Activated T-cell treated with anti-CD3 and anti-CD28 coated beads, Interleukin-2, amount 50 U/mL, for 48 hours (primary cell): ENCODE results near the gene DEXI.

ENCODE experiments used
- DNase-seq, 2 experiments: peaks; one replicate each; pipeline ENCODE4 v3.0.0-alpha.2; 2020

The DEXI gene

GRCh38 chr16:10885246-10885645 is 57.0 kb downstream of the DEXI start:
- no peak for DNase-seq

GRCh38 chr16:10883004-10883403 is 59.3 kb downstream of the DEXI start:
- DNase-seq = no peak

- DNase-seq = no peak
Observed at GRCh38 chr16:10881479-10882030, 60.7 kb downstream of the DEXI start.

DNA sequence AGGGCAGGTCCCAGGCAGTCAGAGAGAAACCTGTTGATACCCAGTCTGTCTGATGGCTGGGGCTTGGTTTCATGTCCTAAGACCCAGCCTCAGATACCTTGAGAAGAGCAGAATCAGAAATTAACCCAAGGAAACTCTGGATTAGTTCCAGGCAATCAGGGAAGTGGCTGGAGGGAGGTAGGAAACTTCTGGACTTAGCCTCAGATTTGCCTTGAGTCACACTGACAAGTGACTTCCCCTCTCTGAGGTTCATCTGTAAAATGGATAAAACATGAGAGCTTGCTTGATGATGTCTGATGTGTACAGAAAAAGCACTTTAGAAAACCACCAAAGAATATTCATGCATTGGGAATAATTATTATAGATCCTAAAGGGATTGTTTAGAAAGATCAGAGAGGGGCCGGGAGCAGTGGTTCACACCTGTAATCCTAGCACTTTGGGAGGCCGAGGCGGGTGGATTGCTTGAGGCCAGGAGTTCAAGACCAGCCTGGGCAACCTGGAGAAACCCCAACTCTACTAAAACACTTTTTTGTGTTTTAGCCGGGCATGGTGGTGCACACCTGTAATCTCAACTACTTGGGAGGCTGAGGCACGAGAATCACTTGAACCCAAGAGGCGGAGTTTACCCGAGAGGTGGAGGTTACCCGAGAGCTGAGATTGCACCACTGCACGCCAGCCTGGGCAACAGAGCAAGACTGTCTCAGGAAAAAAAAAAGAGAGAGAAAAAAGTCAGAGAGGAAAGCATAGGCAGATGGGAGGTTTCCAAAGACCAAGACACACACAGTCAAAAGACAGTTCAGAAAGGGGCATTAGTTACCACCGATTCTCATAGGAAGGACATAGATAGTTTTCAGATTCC is 61.4 kb downstream of the DEXI start:
- DNase-seq = no peak

DNA sequence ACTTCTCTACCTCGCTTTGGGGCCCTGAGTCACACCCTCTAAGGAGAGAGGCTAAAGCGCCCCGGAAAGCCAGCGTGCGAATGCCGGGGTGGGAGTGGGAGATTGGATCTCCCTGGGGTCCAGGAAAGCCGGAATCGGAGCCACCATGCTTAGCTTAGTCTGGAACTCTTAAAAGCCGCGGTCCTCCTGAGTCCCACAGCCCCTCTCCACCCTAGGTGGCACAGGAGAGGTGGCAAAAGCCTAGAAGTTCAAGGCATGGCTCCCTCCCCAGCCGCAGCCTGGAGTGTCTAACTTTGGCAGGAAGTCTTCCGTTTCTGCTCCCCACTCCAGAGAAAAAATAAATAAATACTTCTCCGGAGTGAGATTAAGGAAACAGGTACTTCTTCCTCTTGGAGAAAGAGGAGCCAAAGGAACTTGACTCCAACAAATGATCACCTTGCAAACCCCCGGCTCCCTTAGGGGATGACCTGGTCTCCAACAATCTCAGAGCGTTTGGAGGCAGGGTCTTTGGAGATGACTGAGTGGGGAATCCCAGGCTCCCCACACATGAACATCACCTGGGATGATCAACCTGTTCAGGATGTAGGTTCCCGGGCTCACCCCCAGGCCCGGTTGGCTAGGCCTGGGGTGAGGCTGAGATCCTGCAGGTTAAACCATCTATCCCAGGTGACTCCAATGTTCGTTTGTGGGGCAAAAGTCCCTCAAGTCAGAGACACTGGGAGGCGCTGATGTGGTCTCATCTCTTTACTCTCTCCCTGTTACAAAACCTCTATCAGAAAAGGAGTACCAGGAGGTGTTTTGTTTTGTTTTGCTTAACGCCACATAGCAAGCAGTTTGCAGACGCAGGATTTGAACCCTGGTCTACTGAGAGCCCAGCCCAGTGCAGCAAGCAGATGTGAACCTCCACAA is 62.3 kb downstream of the DEXI start:
- no peak for DNase-seq
